HEK293 (cell line): ENCODE measurements around the gene RBM19.

ENCODE experiments used
- CTCF ChIA-PET: fragments of 350-600 bp; formaldehyde crosslinking; extraction: SDS; loops from one replicate; lab custom pipeline; 2021; ENCODE audit warnings: antibody characterized with exemption; lab: Yijun Ruan, JAX
- POLR2A ChIA-PET: fragments of 300-600 bp; formaldehyde crosslinking; extraction: SDS; loops from one replicate; lab custom pipeline; 2020; ENCODE audit warnings: antibody characterized with exemption, inconsistent platforms; lab: Yijun Ruan, JAX
- H3K27ac ChIP-seq: fragments of 200-500 bp; sonication (Bioruptor generic); 2 replicates; pipeline ENCODE4 v1.5.1; 2014; ENCODE audit warnings: low read depth, low read length, control low read depth, inconsistent platforms; ENCODE audit errors: extremely low read depth
- H3K36me3 ChIP-seq, 2 experiments: fragments of 200-500 bp in 1 of 2; sonication (Bioruptor generic) in 1 of 2; 1 replicate in 1 of 2; 2 replicates in 1 of 2; pipeline ENCODE4 v1.5.1; 2014 to 2017; ENCODE audit warnings: inconsistent platforms in 2 of 2, low read length in 2 of 2; ENCODE audit not compliant: control insufficient read depth in 2 of 2, insufficient read depth in 1 of 2
- H3K4me1 ChIP-seq: fragments of 200-500 bp; sonication (Bioruptor generic); 2 replicates; pipeline ENCODE4 v1.5.1; 2014; ENCODE audit warnings: mild to moderate bottlenecking, low read length, inconsistent platforms; ENCODE audit not compliant: control insufficient read depth, insufficient read depth
- H3K4me3 ChIP-seq: 2 replicates; pipeline ENCODE4 v1.5.1; 2011; ENCODE audit warnings: low read depth, mild to moderate bottlenecking, control low read depth, low read length, moderate library complexity
- H3K9me3 ChIP-seq: fragments of 200-500 bp; sonication (Bioruptor generic); 2 replicates; pipeline ENCODE4 v1.5.1; 2014; ENCODE audit warnings: low read depth, low read length, inconsistent platforms; ENCODE audit not compliant: control insufficient read depth, insufficient read depth
- ATF2 ChIP-seq: fragments of 450-650 bp; formaldehyde crosslinking; IDR thresholded peaks from 2 replicates; pipeline ENCODE4 v1.5.1; 2016; ENCODE audit warnings: missing biosample characterization, missing genetic modification characterization, low read depth
- BCL11A ChIP-seq: fragments of 450-650 bp; formaldehyde crosslinking; IDR thresholded peaks from 2 replicates; pipeline ENCODE4 v1.5.1; 2016; ENCODE audit warnings: low read depth, missing biosample characterization, missing genetic modification characterization
- BCL11B ChIP-seq: fragments of 450-650 bp; formaldehyde crosslinking; IDR thresholded peaks from 2 replicates; pipeline ENCODE4 v1.5.1; 2016; ENCODE audit warnings: low read depth, missing biosample characterization, missing genetic modification characterization
- EGR2 ChIP-seq: fragments of 450-650 bp; formaldehyde crosslinking; IDR thresholded peaks from 2 replicates; pipeline ENCODE4 v1.5.1; 2016; ENCODE audit warnings: low read depth, missing biosample characterization, missing genetic modification characterization
- HIC1 ChIP-seq: fragments of 450-650 bp; formaldehyde crosslinking; IDR thresholded peaks from 2 replicates; pipeline ENCODE4 v1.5.1; 2016; ENCODE audit warnings: missing biosample characterization, missing genetic modification characterization
- IKZF3 ChIP-seq: fragments of 450-650 bp; IDR thresholded peaks from 2 replicates; pipeline ENCODE4 v1.5.0; 2018; ENCODE audit warnings: missing biosample characterization, mild to moderate bottlenecking, missing genetic modification characterization, moderate library complexity
- RBAK ChIP-seq: fragments of 450-650 bp; formaldehyde crosslinking; IDR thresholded peaks from 2 replicates; pipeline ENCODE4 v1.5.1; 2016; ENCODE audit warnings: missing biosample characterization, missing genetic modification characterization
- SP2 ChIP-seq: fragments of 450-650 bp; formaldehyde crosslinking; IDR thresholded peaks from 2 replicates; pipeline ENCODE4 v1.5.1; 2016; ENCODE audit warnings: missing biosample characterization, missing genetic modification characterization
- ZBTB1 ChIP-seq: fragments of 450-650 bp; formaldehyde crosslinking; IDR thresholded peaks from 2 replicates; pipeline ENCODE4 v1.5.1; 2016; ENCODE audit warnings: missing biosample characterization, missing genetic modification characterization
- ZBTB26 ChIP-seq: fragments of 450-650 bp; formaldehyde crosslinking; optimal IDR thresholded peaks from 2 replicates; pipeline ENCODE3; 2016; ENCODE audit warnings: missing biosample characterization, mild to moderate bottlenecking, missing genetic modification characterization
- ZBTB6 ChIP-seq: fragments of 450-650 bp; formaldehyde crosslinking; IDR thresholded peaks from 2 replicates; pipeline ENCODE4 v1.5.1; 2017; ENCODE audit warnings: missing biosample characterization, missing genetic modification characterization
- ZBTB8A ChIP-seq: fragments of 450-650 bp; formaldehyde crosslinking; IDR thresholded peaks from 2 replicates; pipeline ENCODE4 v1.5.1; 2016; ENCODE audit warnings: missing biosample characterization, missing genetic modification characterization
- ZNF121 ChIP-seq: fragments of 450-650 bp; formaldehyde crosslinking; IDR thresholded peaks from 2 replicates; pipeline ENCODE4 v1.5.1; 2016; ENCODE audit warnings: missing biosample characterization, missing genetic modification characterization
- ZNF16 ChIP-seq: fragments of 450-650 bp; formaldehyde crosslinking; IDR thresholded peaks from 2 replicates; pipeline ENCODE4 v1.5.1; 2016; ENCODE audit warnings: low read depth, missing biosample characterization, missing genetic modification characterization
- ZNF202 ChIP-seq: fragments of 450-650 bp; formaldehyde crosslinking; IDR thresholded peaks from 2 replicates; pipeline ENCODE4 v1.5.1; 2016; ENCODE audit warnings: missing biosample characterization, missing genetic modification characterization, borderline replicate concordance
- ZNF24 ChIP-seq: fragments of 450-650 bp; formaldehyde crosslinking; IDR thresholded peaks from 2 replicates; pipeline ENCODE4 v1.5.1; 2016; ENCODE audit warnings: missing biosample characterization, missing genetic modification characterization
- ZNF324 ChIP-seq: fragments of 450-650 bp; formaldehyde crosslinking; IDR thresholded peaks from 2 replicates; pipeline ENCODE4 v1.5.1; 2016; ENCODE audit warnings: missing biosample characterization, missing genetic modification characterization
- ZNF426 ChIP-seq: fragments of 450-650 bp; formaldehyde crosslinking; IDR thresholded peaks from 2 replicates; pipeline ENCODE4 v1.5.1; 2017; ENCODE audit warnings: missing biosample characterization, missing genetic modification characterization, mild to moderate bottlenecking, inconsistent platforms, moderate library complexity
- ZNF596 ChIP-seq: fragments of 450-650 bp; IDR thresholded peaks from 2 replicates; pipeline ENCODE4 v1.5.0; 2018; ENCODE audit warnings: missing biosample characterization, mild to moderate bottlenecking, missing genetic modification characterization, moderate library complexity
- ZNF660 ChIP-seq: fragments of 450-650 bp; IDR thresholded peaks from 2 replicates; pipeline ENCODE4 v1.5.1; 2018; ENCODE audit warnings: missing biosample characterization, mild to moderate bottlenecking, missing genetic modification characterization
- ZNF664 ChIP-seq: fragments of 450-650 bp; formaldehyde crosslinking; IDR thresholded peaks from 2 replicates; pipeline ENCODE4 v1.5.1; 2016; ENCODE audit warnings: missing biosample characterization, missing genetic modification characterization
- ZNF777 ChIP-seq: fragments of 450-650 bp; formaldehyde crosslinking; IDR thresholded peaks from 2 replicates; pipeline ENCODE4 v1.5.1; 2017; ENCODE audit warnings: missing biosample characterization, missing genetic modification characterization, borderline replicate concordance
- ZNF792 ChIP-seq: fragments of 450-650 bp; formaldehyde crosslinking; IDR thresholded peaks from 2 replicates; pipeline ENCODE4 v1.5.1; 2016; ENCODE audit warnings: missing biosample characterization, missing genetic modification characterization
- ZSCAN16 ChIP-seq: fragments of 450-650 bp; formaldehyde crosslinking; IDR thresholded peaks from 2 replicates; pipeline ENCODE4 v1.5.1; 2016; ENCODE audit warnings: missing biosample characterization, missing genetic modification characterization
- ZSCAN4 ChIP-seq: fragments of 450-650 bp; formaldehyde crosslinking; IDR thresholded peaks from 2 replicates; pipeline ENCODE4 v1.5.1; 2017; ENCODE audit warnings: missing biosample characterization, missing genetic modification characterization

RBM19 gene

GRCh38 chr12:113907446-113908180, 58.5 kb downstream of the RBM19 start (continued):
- TF ChIP-seq ZNF202 (no peak), ZNF660 (no peak), EGR2 (no peak), RBAK (tag by site-specific recombination) (no peak), ZNF596 (tag by site-specific recombination) (no peak), ZBTB26 (no peak), ZNF121 (tag by site-specific recombination) (no peak), ZBTB1 (tag by site-specific recombination) (no peak), ZNF777 (tag by site-specific recombination) (no peak), ZNF24 (tag by site-specific recombination) (no peak)

GRCh38 chr12:113906411-113907200, 59.5 kb downstream of the RBM19 start:
- H3K27ac ChIP-seq: no peak overlapping the region
- H3K36me3 ChIP-seq: peaks cover 0 to 30% of the 10 kb centered on the region in 2 experiments; a peak in 1 of 3 replicates
- ChIA-PET POLR2A (no interaction called here), CTCF (no interaction called here)
- no peak overlapping the region for H3K4me3 ChIP-seq
- H3K4me1 ChIP-seq: no peaks in the 10 kb centered on the region
- no peaks in the 10 kb centered on the region for H3K9me3 ChIP-seq
- TF ChIP-seq ZNF324 (tag by site-specific recombination) (no peak), ZNF16 (tag by site-specific recombination) (no peak), ATF2 (no peak), IKZF3 (tag by site-specific recombination) (no peak), HIC1 (no peak), BCL11A (tag by site-specific recombination) (no peak), ZSCAN16 (tag by site-specific recombination) (no peak), ZBTB8A (tag by site-specific recombination) (no peak), ZSCAN4 (tag by site-specific recombination) (no peak), BCL11B (tag by site-specific recombination) (no peak), SP2 (tag by site-specific recombination) (no peak), ZNF426 (tag by site-specific recombination) (no peak), ZNF664 (tag by site-specific recombination) (no peak), ZNF792 (tag by site-specific recombination) (no peak), ZBTB6 (tag by site-specific recombination) (no peak)
